H1 (cell line): ENCODE results near the gene CD59. TPM values are rescaled to one million over a fixed set of nuclear protein-coding genes. Genes with fewer than 3 reads are reported as not detected.

ENCODE experiments used
- CTCF ChIA-PET: fragments of 300-600 bp; sonication (Branson Sonifier 250); formaldehyde crosslinking; loops from one replicate; lab custom pipeline; 2021; ENCODE audit not compliant: partially characterized antibody; lab: Charles Lee
- POLR2A ChIA-PET: fragments of 300-600 bp; sonication (Branson Sonifier 250); formaldehyde crosslinking; loops from one replicate; lab custom pipeline; 2021; ENCODE audit warnings: inconsistent platforms; ENCODE audit not compliant: partially characterized antibody; lab: Charles Lee
- DNase-seq, 2 experiments: peaks; one replicate each; pipeline versions ENCODE4 v3.0.0 to v3.0.0-alpha.2; 2010 to 2022; ENCODE audit warnings: low spot score in 2 of 2, low read depth in 1 of 2, mixed read lengths in 1 of 2
- FAIRE-seq: peaks from 2 replicates; lab custom pipeline; 2011; peaks lifted over from hg19 to GRCh38; lab: Jason Lieb, UNC
- H2AFZ ChIP-seq: 2 replicates; pipeline ENCODE4 v1.8.1; 2012; ENCODE audit warnings: low read length, inconsistent platforms
- H2AK5ac ChIP-seq: 2 replicates; pipeline ENCODE4 v1.6.1; 2013; ENCODE audit warnings: low read depth, low read length
- H2BK120ac ChIP-seq: replicated peaks from 2 replicates; pipeline ENCODE3; 2013; ENCODE audit warnings: low read depth, low read length, inconsistent platforms
- H2BK12ac ChIP-seq: 2 replicates; pipeline ENCODE4 v1.6.1; 2013; ENCODE audit warnings: low read depth, low read length
- H2BK15ac ChIP-seq: 2 replicates; pipeline ENCODE4 v1.6.1; 2013; ENCODE audit warnings: low read length
- H2BK20ac ChIP-seq: 2 replicates; pipeline ENCODE4 v1.6.1; 2013; ENCODE audit warnings: low read length
- H2BK5ac ChIP-seq: 2 replicates; pipeline ENCODE4 v1.6.1; 2013; ENCODE audit warnings: low read depth, low read length
- H3K14ac ChIP-seq: 2 replicates; pipeline ENCODE4 v1.6.1; 2013; ENCODE audit warnings: inconsistent platforms; ENCODE audit not compliant: insufficient read length
- H3K18ac ChIP-seq: 2 replicates; pipeline ENCODE4 v1.6.1; 2013; ENCODE audit warnings: low read length; ENCODE audit errors: extremely low read depth
- H3K23ac ChIP-seq: 2 replicates; pipeline ENCODE4 v1.6.1; 2013; ENCODE audit warnings: inconsistent platforms; ENCODE audit not compliant: insufficient read length
- H3K23me2 ChIP-seq: 2 replicates; pipeline ENCODE4 v1.6.1; 2013; ENCODE audit warnings: low read depth, low read length
- H3K27ac ChIP-seq: 2 replicates; pipeline ENCODE4 v1.6.1; 2011; ENCODE audit warnings: low read depth, low read length, inconsistent platforms
- H3K27me3 ChIP-seq, 4 experiments: replicated peaks in 1 of 4; 1 replicate in 1 of 4; 2 replicates in 3 of 4; pipeline versions ENCODE4 v1.6.1 to v1.8.1; 2011 to 2013; ENCODE audit warnings: low read length in 3 of 4, mild to moderate bottlenecking in 3 of 4, inconsistent platforms in 2 of 4, mixed read lengths in 2 of 4, moderate library complexity in 1 of 4; ENCODE audit not compliant: control insufficient read depth in 3 of 4, insufficient read depth in 3 of 4; ENCODE audit errors: extremely low read depth in 1 of 4
- H3K36me3 ChIP-seq, 4 experiments: 2 replicates each; pipeline versions ENCODE4 v1.6.1 to v1.8.1; 2011 to 2013; ENCODE audit warnings: mild to moderate bottlenecking in 4 of 4, low read length in 3 of 4, moderate library complexity in 2 of 4, control low read depth in 1 of 4, inconsistent platforms in 1 of 4; ENCODE audit not compliant: insufficient read depth in 4 of 4, control insufficient read depth in 2 of 4
- H3K4ac ChIP-seq: replicated peaks from 2 replicates; pipeline ENCODE3; 2013; ENCODE audit warnings: low read length, low read depth, mixed read lengths, inconsistent platforms; ENCODE audit not compliant: insufficient read length
- H3K4me1 ChIP-seq, 4 experiments: replicated peaks in 1 of 4; 1 replicate in 1 of 4; 2 replicates in 3 of 4; pipeline versions ENCODE4 v1.6.1 to v1.8.1; 2011 to 2013; ENCODE audit warnings: low read length in 3 of 4, inconsistent platforms in 2 of 4, mixed read lengths in 1 of 4; ENCODE audit not compliant: insufficient read depth in 4 of 4, control insufficient read depth in 3 of 4
- H3K4me2 ChIP-seq, 2 experiments: 2 replicates each; pipeline versions ENCODE4 v1.6.1 to v1.8.1; 2011 to 2013; ENCODE audit warnings: low read depth in 2 of 2, low read length in 2 of 2, control low read depth in 1 of 2, inconsistent platforms in 1 of 2, mild to moderate bottlenecking in 1 of 2; ENCODE audit not compliant: insufficient read depth in 1 of 2
- H3K4me3 ChIP-seq, 4 experiments: fragments of 200-600, 300-600 bp in 1 of 4; sonication (generic), shearing (Covaris generic), sonication (Bioruptor Twin) in 1 of 4; 2 replicates each; pipeline versions ENCODE4 v1.5.1 to v1.8.1; 2011 to 2016; ENCODE audit warnings: low read length in 4 of 4, low read depth in 3 of 4, control low read depth in 2 of 4, inconsistent platforms in 2 of 4, mild to moderate bottlenecking in 2 of 4, mixed read lengths in 1 of 4, moderate library complexity in 1 of 4; ENCODE audit not compliant: insufficient read depth in 2 of 4; ENCODE audit errors: extremely low read depth in 1 of 4
- H3K56ac ChIP-seq: replicated peaks from 2 replicates; pipeline ENCODE3; 2013; ENCODE audit warnings: low read depth, mild to moderate bottlenecking, mixed read lengths, low read length, inconsistent platforms; ENCODE audit not compliant: insufficient read length
- H3K79me1 ChIP-seq: 2 replicates; pipeline ENCODE4 v1.6.1; 2013; ENCODE audit warnings: low read depth, low read length, control low read depth
- H3K79me2 ChIP-seq, 2 experiments: 2 replicates each; pipeline versions ENCODE4 v1.6.1 to v1.8.1; 2012 to 2013; ENCODE audit warnings: low read length in 2 of 2, mild to moderate bottlenecking in 2 of 2, inconsistent platforms in 1 of 2; ENCODE audit not compliant: insufficient read depth in 2 of 2, control insufficient read depth in 1 of 2
- H3K9ac ChIP-seq, 4 experiments: replicated peaks in 1 of 4; 1 replicate in 1 of 4; 2 replicates in 3 of 4; pipeline versions ENCODE4 v1.6.1 to v1.8.1; 2011 to 2013; ENCODE audit warnings: low read depth in 3 of 4, low read length in 3 of 4, control low read depth in 2 of 4, mild to moderate bottlenecking in 2 of 4, moderate library complexity in 2 of 4, inconsistent platforms in 1 of 4; ENCODE audit errors: extremely low read depth in 1 of 4
- H3K9me3 ChIP-seq, 2 experiments: 2 replicates each; pipeline versions ENCODE4 v1.6.1 to v1.8.1; 2012 to 2013; ENCODE audit warnings: mild to moderate bottlenecking in 2 of 2, moderate library complexity in 2 of 2, control low read depth in 1 of 2, inconsistent platforms in 1 of 2, low read depth in 1 of 2, low read length in 1 of 2, mixed read lengths in 1 of 2; ENCODE audit not compliant: insufficient read depth in 2 of 2
- H4K20me1 ChIP-seq, 2 experiments: replicated peaks in 1 of 2; 2 replicates each; pipeline versions ENCODE3 to v1.8.1; 2011 to 2013; ENCODE audit warnings: inconsistent platforms in 2 of 2, low read length in 2 of 2, mild to moderate bottlenecking in 1 of 2; ENCODE audit not compliant: insufficient read depth in 2 of 2, control insufficient read depth in 1 of 2
- H4K5ac ChIP-seq: 2 replicates; pipeline ENCODE4 v1.6.1; 2013; ENCODE audit warnings: low read length, low read depth, mixed read lengths, inconsistent platforms; ENCODE audit not compliant: insufficient read length
- H4K8ac ChIP-seq: 2 replicates; pipeline ENCODE4 v1.8.0; 2013; ENCODE audit warnings: mild to moderate bottlenecking, moderate library complexity, low read length, inconsistent platforms; ENCODE audit not compliant: insufficient read depth; ENCODE audit errors: extremely low read depth
- H4K91ac ChIP-seq: replicated peaks from 2 replicates; pipeline ENCODE3; 2013; ENCODE audit warnings: low read length, mixed read lengths, inconsistent platforms; ENCODE audit not compliant: insufficient read length
- CHD1 ChIP-seq: IDR thresholded peaks from 2 replicates; pipeline ENCODE4 v1.6.1; 2012; ENCODE audit warnings: low read depth, low read length, improper control_type of control experiment
- CHD2 ChIP-seq: IDR thresholded peaks from 2 replicates; pipeline ENCODE4 v1.6.1; 2012; ENCODE audit warnings: low read length, improper control_type of control experiment
- CTBP2 ChIP-seq: IDR thresholded peaks from 2 replicates; pipeline ENCODE4 v1.7.0; 2011; ENCODE audit warnings: borderline replicate concordance, mild to moderate bottlenecking, moderate library complexity, mixed read lengths, low read length; ENCODE audit not compliant: insufficient read depth, insufficient read length
- EZH2 ChIP-seq: fragments of 200-600 bp; sonication (generic); IDR thresholded peaks from 2 replicates; pipeline ENCODE4 v1.7.1; 2012; ENCODE audit warnings: low read depth, mild to moderate bottlenecking, moderate library complexity, low read length, inconsistent platforms; ENCODE audit not compliant: severe bottlenecking
- GTF2F1 ChIP-seq: IDR thresholded peaks from 2 replicates; pipeline ENCODE4 v1.6.1; 2012; ENCODE audit warnings: low read depth, low read length, improper control_type of control experiment, borderline replicate concordance
- KDM4A ChIP-seq: IDR thresholded peaks from one replicate; pipeline ENCODE4 v1.7.1; 2012; ENCODE audit warnings: low read depth, mild to moderate bottlenecking, moderate library complexity, low read length, inconsistent platforms; ENCODE audit not compliant: severe bottlenecking
- KDM5A ChIP-seq: fragments of 200-600 bp; IDR thresholded peaks from 2 replicates; pipeline ENCODE4 v1.7.1; 2012; ENCODE audit warnings: mild to moderate bottlenecking, low read length, inconsistent platforms, mixed read lengths
- PHF8 ChIP-seq: fragments of 200-600 bp; sonication (generic); conservative IDR thresholded peaks from 2 replicates; pipeline ENCODE4 v1.7.1; 2012; ENCODE audit warnings: low read depth, mild to moderate bottlenecking, inconsistent platforms, low read length, moderate library complexity
- POLR2AphosphoS5 ChIP-seq: IDR thresholded peaks from 2 replicates; pipeline ENCODE4 v1.6.1; 2011; ENCODE audit warnings: low read depth, low read length
- RAD21 ChIP-seq, 2 experiments: IDR thresholded peaks in 1 of 2; conservative IDR thresholded peaks in 1 of 2; 2 replicates each; pipeline ENCODE4 v1.6.1; 2011; ENCODE audit warnings: low read depth in 2 of 2, low read length in 2 of 2, improper control_type of control experiment in 1 of 2, inconsistent platforms in 1 of 2, mild to moderate bottlenecking in 1 of 2, moderate library complexity in 1 of 2
- RXRA ChIP-seq: IDR thresholded peaks from 2 replicates; pipeline ENCODE4 v1.6.1; 2011; ENCODE audit warnings: low read depth, mild to moderate bottlenecking, low read length, moderate library complexity; ENCODE audit not compliant: insufficient read depth
- TBP ChIP-seq: IDR thresholded peaks from 2 replicates; pipeline ENCODE4 v1.6.1; 2011; ENCODE audit warnings: low read depth, low read length, improper control_type of control experiment
- WGBS, 2 experiments: shearing (Covaris generic) in 1 of 2; methylation state at CpG; one replicate each; pipeline versions ENCODE4 v1.1.6 to v1.1.7; 2013 to 2015; ENCODE audit warnings: low lambda C conversion rate in 2 of 2, mixed read lengths in 2 of 2, inconsistent platforms in 1 of 2, low coverage in 1 of 2, missing lambda C conversion rate in 1 of 2; ENCODE audit not compliant: insufficient replicate concordance in 2 of 2, insufficient coverage in 1 of 2, insufficient read length in 1 of 2; ENCODE audit errors: extremely low coverage in 1 of 2, missing lambda C conversion rate in 1 of 2; 5-methylcytosine and 5-hydroxymethylcytosine counted together
- polyA plus RNA-seq, 7 experiments: library from polyadenylated mRNA; depleted of rRNA in 3 of 7; stranded (reverse) in 5 of 7; unstranded in 2 of 7; fragments of >200 nt in 5 of 7; fragments of 200-250 nt in 2 of 7; gene quantifications; 1 replicate in 5 of 7; 2 replicates in 1 of 7; 4 replicates in 1 of 7; pipeline versions ENCODE4 v1.2.1 to v1.2.3, GENCODE V29; 2011 to 2013; ENCODE audit warnings: missing spikeins in 2 of 7, mixed read lengths in 2 of 7
- total RNA-seq: library from RNA; stranded (reverse); fragmentation: NEBNext Ultra II Directional; extraction: Animal tissue kit (Norgen Biotek cat#: 25700); gene quantifications from 2 replicates; pipeline ENCODE4 v1.2.1, GENCODE V29; 2021
- TF ChIP-seq, protein P1 (sequence below): IDR thresholded peaks from 2 replicates; pipeline ENCODE4 v1.6.1; 2011; ENCODE audit warnings: low read depth, mild to moderate bottlenecking, low read length; ENCODE audit not compliant: insufficient read depth

CD59 gene
- total and polyA plus RNA-seq, 2 of the 8 experiments (the other 6 are each of a cell fraction or from before 2014, with no cell fraction given): 63.1 to 90.3 TPM

DNA sequence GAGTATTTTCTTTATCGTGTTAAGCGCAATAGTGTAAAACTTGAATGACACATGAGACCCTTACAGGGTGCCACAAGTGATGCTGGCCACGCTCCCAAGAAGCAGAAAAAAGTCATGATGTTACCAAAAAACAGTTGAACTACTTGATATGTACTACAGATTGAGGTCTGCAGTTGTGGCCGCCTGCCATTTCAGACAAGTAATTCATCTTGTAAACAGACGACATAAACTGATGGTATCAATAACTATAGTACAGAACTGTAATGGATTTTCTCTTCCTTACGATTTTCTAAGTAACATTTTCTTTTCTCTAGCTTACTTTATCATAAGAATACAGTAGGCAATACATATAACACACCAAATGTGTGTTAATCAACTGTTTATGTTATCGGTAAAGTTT lies 5.5 kb downstream of the CD59 start:
- ChIA-PET CTCF (interaction anchor here (1.0 kb wide), 1 partner anchor 15 kb away, joined by 4 read pairs; no protein-coding TSS in a partner anchor), POLR2A (no interaction called here)
- Histone ChIP-seq H3K79me1 (no peaks in the 10 kb centered on the region), H2BK120ac (no peak overlapping the region), H2AFZ (no peak overlapping the region), H3K23ac (no peak overlapping the region), H2BK20ac (no peak overlapping the region), H3K4me1 (peaks cover 0 to 6% (median 3%) of the 10 kb centered on the region in 4 experiments; a peak in 3 of 7 replicates), H3K9ac (no peak overlapping the region), H3K14ac (no peak overlapping the region), H4K5ac (no peak overlapping the region), H3K4ac (no peak overlapping the region), H3K56ac (no peak overlapping the region), H3K79me2 (peaks cover 2 to 41% of the 10 kb centered on the region in 2 experiments; a peak in 3 of 4 replicates), H3K36me3 (no peaks in the 10 kb centered on the region; a peak in 1 of 8 replicates), H4K91ac (no peak overlapping the region), H2AK5ac (no peak overlapping the region), H4K8ac (no peak overlapping the region), H2BK5ac (no peak overlapping the region), H4K20me1 (peaks cover 3 to 12% of the 10 kb centered on the region in 2 experiments), H3K18ac (no peak overlapping the region), H3K27me3 (peaks cover 0 to 6% (median 4%) of the 10 kb centered on the region in 4 experiments; a peak in 3 of 7 replicates), H3K4me3 (no peak overlapping the region), H2BK12ac (no peak overlapping the region), H2BK15ac (no peak overlapping the region), H3K9me3 (no peaks in the 10 kb centered on the region), H3K4me2 (no peak overlapping the region), H3K23me2 (no peaks in the 10 kb centered on the region; the same call in 1 of the 2 replicates), H3K27ac (no peak overlapping the region)
- FAIRE-seq (no peak), DNase-seq (no peak)
- WGBS, 2 experiments: 91% methylated on average over 7 of the region's 7 CpGs; no CpG with 5 or more reads in 1 of the 2 experiments
- TF ChIP-seq POLR2AphosphoS5 (no peak), GTF2F1 (no peak), PHF8 (no peak), CHD1 (no peak), EZH2 (no peak), KDM4A (no peak), RAD21 (IDR thresholded peaks at IDR 0.05 in 1 of 2, conservative IDR thresholded peaks at IDR 0.05 in 1 of 2; ENCODE audit: low read depth in 2 of 2, low read length in 2 of 2) (no peak), KDM5A (no peak), CTBP2 (no peak), CHD2 (no peak), RXRA (no peak), TBP (no peak)
- TF ChIP-seq, protein P1, sequence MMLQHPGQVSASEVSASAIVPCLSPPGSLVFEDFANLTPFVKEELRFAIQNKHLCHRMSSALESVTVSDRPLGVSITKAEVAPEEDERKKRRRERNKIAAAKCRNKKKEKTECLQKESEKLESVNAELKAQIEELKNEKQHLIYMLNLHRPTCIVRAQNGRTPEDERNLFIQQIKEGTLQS: no peak
